Measurements from ENCODE around the gene INIP. TPM values are rescaled to one million over a fixed set of nuclear protein-coding genes. Genes with fewer than 3 reads are reported as not detected.

Gene INIP
- total and polyA plus RNA-seq, 2 donors (not counting 1 experiment from before 2014, with no cell fraction given) = 5.0 to 22.9 TPM

DNA sequence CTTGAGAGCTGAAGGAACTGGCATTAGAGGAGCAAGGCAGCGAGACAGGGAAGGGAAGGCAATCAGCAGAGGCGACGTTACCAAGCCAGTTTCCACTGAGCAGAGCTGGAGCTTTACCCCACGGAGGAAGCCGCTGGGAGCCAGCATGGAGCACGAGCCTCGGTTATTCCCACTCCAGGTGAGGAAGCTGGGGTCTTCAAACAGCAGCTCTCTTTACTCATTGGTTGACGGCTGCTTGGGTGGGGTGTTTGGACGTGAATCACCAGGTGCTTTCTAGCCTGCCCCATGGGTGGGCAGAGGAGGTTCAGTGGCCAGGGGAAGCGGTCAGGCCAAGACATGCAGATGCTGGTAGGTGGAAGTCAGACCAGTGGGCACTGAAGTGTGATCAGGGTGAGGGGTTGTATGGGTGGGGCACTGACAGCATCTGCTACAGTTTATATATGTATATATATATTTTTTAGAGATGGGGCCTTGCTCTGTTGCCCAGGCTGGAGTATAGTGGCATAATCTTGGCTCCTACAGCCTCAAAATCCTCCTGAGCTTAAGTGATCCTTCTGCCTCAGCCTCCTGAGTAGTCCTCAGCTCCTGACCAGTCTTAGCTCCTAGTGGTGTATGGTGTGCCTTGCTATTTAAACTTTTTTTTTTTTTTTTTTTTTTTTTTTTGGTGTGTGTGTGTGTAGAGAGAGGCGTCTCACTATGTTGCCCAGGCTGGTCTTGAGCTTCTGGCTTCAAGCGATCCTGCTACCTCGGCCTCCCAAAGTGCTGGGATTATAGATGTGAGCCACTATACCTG lies 45.0 kb upstream of the INIP start:
- Histone ChIP-seq H2AFZ (ENCODE audit: insufficient read depth, low read depth, low read length, poor library complexity, severe bottlenecking) (no peak overlapping the region), H3K36me3 (replicated peaks in 1 of 2; ENCODE audit: control extremely low read depth in 1 of 2, control insufficient read depth in 1 of 2, extremely low read depth in 1 of 2, insufficient read depth in 2 of 2, low read length in 1 of 2) (peaks cover 0 to 3% of the 10 kb centered on the region in 2 experiments), H3K79me2 (ENCODE audit: control insufficient read depth, insufficient read depth, low read length) (peaks cover 83% of the 10 kb centered on the region), H3K9ac (ENCODE audit: low read length) (no peak overlapping the region), H3K9me3 (ENCODE audit: control extremely low read depth in 1 of 3, control insufficient read depth in 2 of 3, insufficient read depth in 1 of 3, low read length in 2 of 3) (peaks cover 0 to 4% (median 1%) of the 10 kb centered on the region in 3 donors), H3K27me3 (replicated peaks in 1 of 4; ENCODE audit: control extremely low read depth in 1 of 4, control insufficient read depth in 3 of 4, insufficient read depth in 4 of 4, low read length in 3 of 4) (no peaks in the 10 kb centered on the region), H3K4me2 (replicated peaks; ENCODE audit: low read depth, low read length, poor library complexity, severe bottlenecking) (peak overlapping the region; percentile 34), H3K27ac (ENCODE audit: low read length in 2 of 2) (no peak overlapping the region), H3K4me3 (ENCODE audit: control extremely low read depth in 1 of 5, extremely low read depth in 1 of 5, insufficient read depth in 1 of 5, low read depth in 2 of 5, low read length in 4 of 5) (no peak overlapping the region), H4K20me1 (ENCODE audit: control insufficient read depth, insufficient read depth, low read length, poor library complexity, severe bottlenecking) (peaks cover 24% of the 10 kb centered on the region), H3K4me1 (ENCODE audit: control insufficient read depth in 2 of 2, insufficient read depth in 2 of 2, low read length in 2 of 2) (peaks cover 15 to 16% of the 10 kb centered on the region in 2 donors)
- intact Hi-C loops (cut with micrococcal nuclease) = no loop called here
- H3K4me1 Mint-ChIP-seq = peaks cover 45% of the 10 kb centered on the region
- CTCF ChIA-PET = interaction anchor here (0.9 kb wide), 1 partner anchor 27 kb away, joined by 3 read pairs; no protein-coding TSS in a partner anchor
- POLR2A ChIA-PET = interaction anchor here (0.6 kb wide), 1 partner anchor 22 kb away, joined by 3 read pairs; no protein-coding TSS in a partner anchor
- H3K9me3 Mint-ChIP-seq (ENCODE audit: insufficient read depth) = peaks cover 6% of the 10 kb centered on the region
- no peaks in the 10 kb centered on the region for H3K27me3 Mint-ChIP-seq
- WGBS (ENCODE audit: insufficient coverage) = 79% methylated on average over 10 of the region's 13 CpGs
- ATAC-seq (ENCODE audit: low read depth) = no peak
- DNase-seq = no peak
- peak overlapping the region; percentile 48 for H3K27ac Mint-ChIP-seq
- peak overlapping the region; percentile 24 for H3K4me3 Mint-ChIP-seq
- TF ChIP-seq EZH2 (IDR thresholded peaks at IDR 0.05; ENCODE audit: borderline replicate concordance, insufficient read depth, low read depth, low read length, poor library complexity, severe bottlenecking) (no peak), CTCF (IDR thresholded peaks at IDR 0.05) (no peak)

Measured in B cell (primary cell).